GM20000 (cell line): ENCODE results near the gene ZNF556.
"Not testable (repeated sequence)": the region's sequence is repeated elsewhere in the genome, so short reads cannot be mapped to it uniquely, and the experiment has no call there.

ENCODE experiments used
- DNase-seq: peaks from one replicate; pipeline ENCODE4 v3.0.0; 2012; ENCODE audit warnings: low spot score
- TF ChIP-seq, protein P1 (sequence below): IDR thresholded peaks from 2 replicates; pipeline ENCODE4 v1.5.1; 2012; ENCODE audit warnings: mild to moderate bottlenecking, control low read depth; ENCODE audit errors: extremely low read depth, missing control alignments

The ZNF556 gene

DNA sequence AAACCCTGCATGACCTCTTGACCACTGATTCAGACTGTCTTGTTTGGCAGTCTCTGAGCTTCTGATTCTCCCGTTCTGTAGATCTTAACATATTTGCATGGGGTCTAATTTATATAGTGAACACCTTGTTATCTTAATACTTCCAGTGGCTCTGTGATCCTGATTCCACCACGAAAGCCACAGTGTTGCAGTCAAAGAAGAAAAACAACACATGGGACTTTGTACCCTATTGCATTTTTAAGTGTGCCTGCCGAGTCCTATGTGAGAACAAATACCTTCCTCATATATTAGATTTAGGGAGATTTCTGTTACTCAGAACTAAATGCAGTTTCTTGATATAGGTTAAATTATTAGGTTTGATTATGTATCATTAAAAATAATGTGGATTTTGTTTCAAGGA lies 12.3 kb upstream of the ZNF556 start:
- TF ChIP-seq, protein P1, sequence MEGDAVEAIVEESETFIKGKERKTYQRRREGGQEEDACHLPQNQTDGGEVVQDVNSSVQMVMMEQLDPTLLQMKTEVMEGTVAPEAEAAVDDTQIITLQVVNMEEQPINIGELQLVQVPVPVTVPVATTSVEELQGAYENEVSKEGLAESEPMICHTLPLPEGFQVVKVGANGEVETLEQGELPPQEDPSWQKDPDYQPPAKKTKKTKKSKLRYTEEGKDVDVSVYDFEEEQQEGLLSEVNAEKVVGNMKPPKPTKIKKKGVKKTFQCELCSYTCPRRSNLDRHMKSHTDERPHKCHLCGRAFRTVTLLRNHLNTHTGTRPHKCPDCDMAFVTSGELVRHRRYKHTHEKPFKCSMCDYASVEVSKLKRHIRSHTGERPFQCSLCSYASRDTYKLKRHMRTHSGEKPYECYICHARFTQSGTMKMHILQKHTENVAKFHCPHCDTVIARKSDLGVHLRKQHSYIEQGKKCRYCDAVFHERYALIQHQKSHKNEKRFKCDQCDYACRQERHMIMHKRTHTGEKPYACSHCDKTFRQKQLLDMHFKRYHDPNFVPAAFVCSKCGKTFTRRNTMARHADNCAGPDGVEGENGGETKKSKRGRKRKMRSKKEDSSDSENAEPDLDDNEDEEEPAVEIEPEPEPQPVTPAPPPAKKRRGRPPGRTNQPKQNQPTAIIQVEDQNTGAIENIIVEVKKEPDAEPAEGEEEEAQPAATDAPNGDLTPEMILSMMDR: no peak
- no peak for DNase-seq

DNA sequence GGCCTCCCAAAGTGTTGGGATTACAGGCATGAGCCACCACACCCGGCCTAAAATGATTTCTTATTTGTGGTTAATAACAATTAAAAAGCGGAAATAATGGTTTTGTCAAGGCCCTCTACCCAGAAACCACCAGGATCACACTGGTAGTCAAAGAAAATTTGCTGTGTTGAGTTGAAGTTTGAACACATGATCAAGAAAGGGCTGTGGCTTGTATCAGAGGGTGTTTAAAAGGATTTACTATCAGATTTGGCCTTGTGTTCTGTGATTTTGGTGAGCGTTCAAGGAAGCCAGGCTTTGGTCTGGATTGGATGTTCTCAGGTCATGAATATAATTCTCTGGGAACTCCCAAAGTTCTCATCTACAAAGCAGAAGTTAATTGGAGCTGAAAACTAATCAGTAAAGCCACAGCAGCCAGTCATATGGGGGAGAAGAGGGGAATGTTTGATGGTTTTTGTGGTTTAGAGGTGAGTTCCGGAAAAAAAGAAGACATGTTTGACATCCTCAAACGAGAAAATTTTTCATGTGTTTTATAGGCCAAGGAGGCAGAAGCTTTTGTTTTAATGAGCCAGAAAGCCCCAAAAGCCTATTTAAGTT lies 10.6 kb upstream of the ZNF556 start:
- DNase-seq: no peak
- TF ChIP-seq, protein P1: no peak

DNA sequence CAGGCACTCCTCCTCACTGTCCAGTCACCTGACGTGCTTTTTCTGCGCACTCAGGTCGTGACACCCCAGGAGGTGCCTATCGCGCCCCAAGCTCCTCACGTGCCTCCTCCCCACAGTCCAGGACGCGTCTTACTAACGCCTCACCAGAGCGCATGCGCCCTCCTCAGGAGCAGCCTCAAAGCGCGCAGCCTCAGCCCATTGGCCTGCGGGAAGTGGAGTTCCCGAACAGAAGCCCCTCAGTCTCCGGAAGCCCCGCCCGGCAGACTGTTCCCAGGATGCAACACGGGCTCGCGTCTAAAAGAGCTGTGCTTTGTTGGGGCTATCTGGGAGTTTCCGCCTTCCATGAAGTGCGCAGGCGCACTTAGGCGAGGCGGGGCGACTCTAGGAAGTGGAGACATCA lies 8.3 kb upstream of the ZNF556 start:
- no peak for DNase-seq

DNA sequence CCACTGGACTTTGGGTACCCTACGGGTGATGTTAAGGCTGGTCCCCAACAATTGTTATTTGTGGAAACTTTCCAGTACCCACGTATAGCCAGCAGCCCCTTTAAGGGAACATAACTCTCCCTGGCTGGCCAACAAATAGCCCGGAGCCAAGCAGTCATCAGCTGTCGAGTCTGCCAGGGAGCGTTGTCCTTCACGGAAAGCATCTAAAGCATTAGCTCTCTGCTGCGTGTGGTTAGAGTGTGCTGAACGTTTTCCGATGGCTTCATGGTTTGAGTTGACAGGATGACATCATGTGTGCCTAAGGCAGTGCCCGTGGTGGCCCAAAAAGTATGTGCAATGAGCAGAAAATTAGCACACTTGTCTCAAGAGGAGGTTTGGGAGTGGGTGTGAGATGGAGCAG lies 3.3 kb upstream of the ZNF556 start:
- DNase-seq: no peak
- TF ChIP-seq, protein P1: no peak

More for the DNA sequence above, 8.3 kb upstream of the ZNF556 start:
- TF ChIP-seq, protein P1: no peak

DNA sequence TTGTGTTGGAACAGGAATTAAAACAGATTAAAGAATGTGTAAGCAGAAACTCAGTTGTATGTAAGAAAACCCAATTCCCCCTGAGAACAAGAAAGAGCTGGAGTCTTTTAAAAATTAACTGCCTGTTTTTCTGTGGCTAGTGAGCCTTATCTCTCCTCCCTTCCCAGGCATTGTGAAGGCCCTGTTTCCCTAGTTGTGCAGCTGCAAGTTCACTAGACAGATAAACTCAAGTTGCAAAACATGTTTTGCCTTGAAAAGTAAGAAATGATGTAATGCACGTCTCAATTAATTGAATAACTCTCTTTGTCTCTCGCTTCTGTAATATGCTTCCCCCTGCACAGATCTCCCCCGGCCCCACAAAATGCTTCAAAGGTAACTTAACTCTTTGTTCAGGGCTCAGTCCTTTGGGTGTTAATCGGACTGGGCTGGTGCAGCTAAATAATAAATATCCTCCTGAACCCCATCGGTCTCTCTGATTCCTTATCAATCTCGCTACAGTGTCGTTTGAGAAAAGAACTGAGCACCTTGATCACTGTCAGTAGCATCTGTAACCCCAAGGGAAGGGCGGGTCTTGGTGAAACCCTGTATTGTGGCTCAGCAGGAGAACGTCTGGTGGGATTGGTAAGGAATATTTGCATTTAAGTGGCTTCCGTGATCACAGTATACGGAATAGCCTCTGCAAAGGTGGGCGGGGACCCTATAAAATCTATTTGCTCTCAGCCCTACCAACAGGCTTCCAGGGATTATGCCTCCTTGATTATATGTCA lies 1.6 kb upstream of the ZNF556 start:
- DNase-seq: no peak
- TF ChIP-seq, protein P1: no peak

DNA sequence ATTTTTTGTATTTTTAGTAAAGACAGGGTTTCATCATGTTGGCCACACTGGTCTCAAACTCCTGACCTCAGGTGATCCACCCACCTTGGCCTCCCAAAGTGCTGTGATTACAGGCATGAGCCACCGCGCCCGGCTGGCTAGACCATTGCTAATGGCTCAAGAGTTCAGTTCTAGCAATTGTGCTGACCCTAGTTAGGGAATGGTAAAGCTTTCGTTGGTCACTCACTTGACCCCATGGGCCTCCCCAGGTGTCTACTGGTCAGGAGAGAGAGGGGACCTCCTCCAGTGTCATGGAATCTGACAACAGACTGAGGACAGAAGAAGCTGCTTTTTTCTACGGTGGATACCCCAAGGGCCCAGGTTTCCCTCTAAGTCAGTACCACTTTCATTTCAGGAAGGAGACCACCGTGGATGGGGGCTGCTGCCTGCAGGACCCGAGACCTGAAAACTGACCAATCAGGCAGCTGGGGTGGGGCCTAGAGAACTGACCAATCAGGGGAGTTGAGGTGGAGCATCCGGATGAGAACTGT lies 575 bp upstream of the ZNF556 start:
- TF ChIP-seq, protein P1: no peak
- DNase-seq: no peak

DNA sequence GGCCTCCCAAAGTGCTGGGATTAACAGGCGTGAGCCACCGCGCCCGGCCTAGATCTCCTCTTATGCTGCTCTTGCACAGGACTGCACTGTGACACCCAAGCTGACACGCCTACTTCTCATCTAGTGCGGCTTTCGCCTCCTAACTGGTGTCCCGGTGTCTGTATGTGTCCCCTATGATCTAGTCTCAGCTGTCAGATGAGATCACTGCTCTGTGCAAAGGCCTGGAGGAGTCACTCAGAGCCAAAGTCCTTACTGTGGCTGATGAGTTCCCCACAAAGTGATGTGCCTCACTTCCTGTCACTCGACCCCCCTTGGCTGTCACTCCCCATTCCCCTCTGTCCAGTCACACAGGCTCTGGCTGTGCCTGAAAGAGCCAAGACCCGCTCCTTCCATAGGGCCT lies 2.5 kb downstream of the ZNF556 start:
- no peak for DNase-seq
- TF ChIP-seq, protein P1: no peak

DNA sequence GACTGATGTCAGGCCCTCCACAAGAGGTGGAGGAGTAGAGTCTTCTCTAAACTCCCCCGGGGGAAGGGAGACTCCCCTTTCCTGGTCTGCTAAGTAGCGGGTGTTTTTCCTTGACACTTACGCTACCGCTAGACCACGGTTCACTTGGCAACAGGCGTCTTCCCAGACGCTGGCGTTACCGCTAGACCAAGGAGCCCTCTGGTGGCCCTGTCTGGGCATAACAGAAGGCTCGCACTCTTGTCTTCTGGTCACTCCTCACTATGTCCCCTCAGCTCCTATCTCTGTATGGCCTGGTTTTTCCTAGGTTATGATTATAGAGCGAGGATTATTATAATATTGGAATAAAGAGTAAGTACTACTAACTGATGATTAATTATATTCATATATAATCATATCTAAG lies 5.0 kb downstream of the ZNF556 start:
- DNase-seq: not testable (repeated sequence)
